GM21381 (cell line): Measurements from ENCODE around the gene LY6G6C.
A peak's percentile ranks its signal among the peaks of the same experiment; 100 is the strongest.

ENCODE experiments used
- ATAC-seq: cut with Tn5 transposase; IDR thresholded peaks from one replicate; pipeline ENCODE4 v1.9.1; 2021; ENCODE audit warnings: mild to moderate bottlenecking, moderate library complexity; ENCODE audit not compliant: unreplicated experiment

Gene LY6G6C

DNA sequence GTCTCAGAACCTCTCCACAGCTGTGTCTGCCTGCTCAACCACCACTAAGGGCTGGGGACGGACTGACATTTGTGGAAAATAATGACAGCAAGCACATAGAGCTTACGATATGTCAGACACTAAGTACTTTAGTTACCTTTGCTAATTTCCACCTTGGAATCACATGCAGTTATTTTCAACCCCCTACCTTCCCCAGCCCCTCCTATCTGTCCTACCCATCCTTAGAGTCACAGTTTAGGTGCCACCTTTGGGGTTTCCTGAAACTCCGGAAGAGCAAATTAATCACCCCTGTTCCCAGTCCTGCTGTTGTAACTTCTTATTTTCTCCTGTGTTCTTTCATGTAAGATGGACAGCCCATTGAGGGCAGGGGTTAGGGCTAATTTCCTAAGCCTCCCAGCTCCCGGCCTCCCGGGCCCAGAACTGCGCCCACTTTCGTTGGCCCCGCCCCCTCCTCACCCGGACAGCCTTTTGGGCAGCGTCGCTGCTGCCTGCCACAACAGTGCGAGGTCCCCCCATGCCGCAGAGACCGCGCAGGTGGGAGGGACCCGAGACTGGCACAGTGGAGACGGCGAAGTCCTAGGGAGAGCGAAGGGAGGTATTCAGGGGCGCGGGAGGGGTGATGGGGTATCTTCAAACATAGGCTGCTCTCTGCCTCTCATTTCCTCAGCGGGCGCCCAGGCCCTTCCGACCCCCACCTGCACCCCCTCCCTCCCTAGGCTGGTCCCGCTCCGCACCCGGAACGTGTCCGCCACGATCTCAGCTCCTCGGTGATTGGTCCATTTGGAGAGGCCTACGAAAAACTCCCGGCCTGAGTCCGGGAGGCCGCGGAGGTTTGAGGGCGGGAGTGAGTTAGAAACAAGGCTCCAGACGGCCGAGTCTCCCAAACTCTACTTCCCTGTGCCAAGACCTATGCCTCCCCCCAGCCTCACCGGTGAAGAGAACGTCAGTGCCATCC lies 6.4 kb upstream of the LY6G6C start:
- ATAC-seq = no peak

GRCh38 chr6:31727034-31727716 lies 5.6 kb upstream of the LY6G6C start:
- peak; percentile 53 for ATAC-seq

DNA sequence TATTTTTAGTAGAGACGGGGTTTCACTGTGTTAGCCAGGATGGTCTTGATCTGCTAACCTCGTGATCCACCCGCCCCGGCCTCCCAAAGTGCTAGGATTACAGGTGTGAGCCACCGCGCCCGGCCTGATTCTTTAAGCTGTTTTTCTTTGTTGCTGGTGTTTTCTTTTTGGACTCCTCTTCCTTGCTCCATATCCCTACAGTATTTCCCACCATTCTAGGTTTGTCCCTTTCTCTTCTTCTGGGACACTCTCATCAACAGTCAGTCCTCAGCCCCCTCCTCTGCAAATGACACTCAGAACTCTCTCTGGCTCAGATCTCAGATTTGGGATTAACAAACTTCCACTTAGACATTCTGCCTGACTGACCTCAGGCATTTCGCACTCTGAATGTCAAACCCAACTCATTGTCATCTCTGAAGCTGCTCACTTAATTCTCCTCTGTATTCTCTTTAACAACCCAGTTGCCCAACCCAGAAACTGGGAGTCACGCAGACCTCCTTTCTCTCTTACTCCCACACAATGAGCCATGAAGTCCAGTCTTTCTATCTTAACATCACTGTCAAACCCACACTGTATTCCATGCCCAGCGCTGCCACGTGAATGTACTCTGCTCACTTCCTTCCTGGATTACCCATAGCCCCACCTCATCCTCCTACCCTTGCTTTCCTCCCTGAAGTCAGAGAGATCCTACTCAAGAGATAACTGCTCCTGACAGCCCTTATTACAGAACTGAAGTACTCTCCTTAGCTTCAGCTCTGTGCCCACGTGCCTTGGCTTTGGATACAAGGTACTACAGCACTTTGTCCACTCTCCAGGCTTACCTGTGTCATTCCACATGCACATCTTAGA lies 4.2 kb upstream of the LY6G6C start:
- ATAC-seq = no peak

DNA sequence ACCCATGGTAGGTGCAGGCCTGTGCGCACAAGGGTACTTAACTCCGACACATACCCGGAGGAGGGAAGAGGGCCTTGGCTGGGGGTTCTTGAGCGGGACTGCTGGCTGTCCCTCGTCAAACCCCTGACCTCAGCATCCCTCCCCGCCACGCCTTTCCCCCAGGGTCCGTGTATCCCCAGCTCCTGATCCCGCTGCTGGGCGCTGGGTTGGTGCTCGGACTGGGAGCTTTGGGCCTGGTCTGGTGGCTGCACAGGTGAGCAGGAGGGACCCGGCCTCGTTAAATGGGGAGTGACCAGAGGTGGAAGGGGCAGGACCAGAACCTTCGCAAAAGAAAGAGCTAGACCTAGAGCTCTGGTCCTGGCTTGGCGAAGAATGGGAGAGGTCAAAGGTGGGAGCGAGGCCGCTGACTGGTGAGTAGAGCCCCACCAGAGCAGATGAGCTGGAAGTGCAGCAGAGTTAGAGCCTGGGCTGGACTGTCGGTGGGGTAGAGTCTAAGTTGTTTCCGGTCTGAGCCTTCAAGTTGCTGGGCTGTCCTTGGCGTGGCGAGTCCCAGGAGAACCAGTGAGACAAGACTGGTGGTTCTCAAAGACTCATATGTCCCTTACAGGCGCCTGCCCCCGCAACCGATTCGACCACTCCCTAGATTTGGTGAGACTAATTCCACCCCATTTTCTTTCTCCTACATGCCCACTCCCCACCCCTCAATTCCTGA lies 2.6 kb upstream of the LY6G6C start:
- ATAC-seq = no peak

- no peak for ATAC-seq
Observed at GRCh38 chr6:31723245-31723979, 1.9 kb upstream of the LY6G6C start, which contains the start of gene MPIG6B. TSS of gene MPIG6B (plus strand) at chr6:31723373. CDS start at chr6:31723384, 11 bp downstream.

GRCh38 chr6:31722173-31722572 lies 627 bp upstream of the LY6G6C start:
- no peak for ATAC-seq

DNA sequence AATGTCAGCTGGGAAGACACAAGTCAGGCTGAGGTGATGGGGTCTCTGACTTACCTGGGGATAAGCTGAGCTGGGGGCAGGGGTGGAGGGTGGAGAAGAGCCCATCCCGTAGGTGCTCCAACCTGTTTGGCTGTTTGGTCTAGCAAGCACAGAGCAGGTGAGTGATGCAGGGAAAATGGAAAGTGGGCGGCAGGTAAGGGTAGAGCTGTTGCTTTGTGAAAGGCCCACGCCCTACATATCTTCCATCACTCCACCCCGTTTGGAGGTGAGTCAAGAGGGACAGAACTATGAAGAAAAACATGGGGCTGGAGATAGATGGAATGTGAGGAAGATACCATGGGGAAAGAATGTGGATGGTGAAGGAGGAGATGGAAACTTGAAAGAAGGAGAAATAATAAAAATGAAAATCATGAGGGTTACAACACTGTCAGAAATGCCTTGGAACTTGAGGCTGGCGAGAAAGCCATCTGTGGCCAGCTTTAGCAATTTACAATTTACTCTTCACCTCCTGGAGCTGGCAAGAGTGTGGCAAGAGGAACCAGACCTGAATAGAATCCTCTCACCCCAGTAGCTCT lies 1.3 kb downstream of the LY6G6C start:
- no peak for ATAC-seq

- ATAC-seq = no peak
Observed at GRCh38 chr6:31719001-31719400, 2.5 kb downstream of the LY6G6C start.

GRCh38 chr6:31718265-31718664 lies 3.3 kb downstream of the LY6G6C start:
- no peak for ATAC-seq

GRCh38 chr6:31717499-31718222 lies 3.9 kb downstream of the LY6G6C start:
- ATAC-seq = no peak

DNA sequence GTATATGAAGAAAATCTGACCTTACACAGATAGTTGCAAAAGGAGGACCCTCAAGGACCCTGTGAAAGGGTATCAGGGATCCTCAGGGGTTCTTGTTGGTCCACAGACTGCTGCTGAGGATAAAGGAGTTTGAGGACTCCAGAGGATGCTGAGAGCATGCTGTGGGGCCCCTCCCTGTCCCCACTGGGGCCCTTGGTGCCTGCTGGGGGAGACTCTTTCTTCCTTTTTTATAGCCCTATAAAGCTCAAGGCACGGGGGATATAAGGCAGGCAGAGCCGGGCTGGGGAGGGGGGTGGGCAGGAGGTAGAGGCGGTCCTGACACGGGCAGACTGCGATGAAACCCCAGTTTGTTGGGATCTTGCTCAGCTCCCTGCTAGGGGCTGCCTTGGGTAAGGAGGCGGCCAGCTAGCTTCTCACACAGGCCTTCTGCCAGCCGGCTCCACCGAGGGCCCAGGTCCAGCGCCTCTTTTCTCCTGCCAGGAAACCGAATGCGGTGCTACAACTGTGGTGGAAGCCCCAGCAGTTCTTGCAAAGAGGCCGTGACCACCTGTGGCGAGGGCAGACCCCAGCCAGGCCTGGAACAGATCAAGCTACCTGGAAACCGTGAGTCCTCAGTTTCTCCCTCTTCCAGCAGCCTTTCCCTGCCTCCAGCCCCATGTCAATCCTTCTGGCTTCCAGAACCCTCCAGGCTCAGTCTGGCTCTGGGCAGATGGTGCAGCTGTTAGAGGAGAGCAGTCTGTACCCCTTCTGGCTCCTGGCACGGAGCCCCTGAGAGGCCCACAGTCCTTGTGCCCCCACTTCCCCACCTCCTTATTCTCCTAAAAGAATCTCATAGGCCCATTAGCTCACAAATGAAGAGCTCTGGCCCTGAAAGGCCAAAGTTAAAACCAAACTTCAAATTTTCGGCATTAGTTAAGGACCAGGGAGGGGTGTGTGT lies 6.3 kb downstream of the LY6G6C start, which contains the start of gene LY6G6D:
Gene LY6G6D, plus strand, starts transcription at position 327 of the 937 bp plus-strand sequence. Its CDS starts 8 bp downstream, at position 335.
- ATAC-seq = no peak

- no peak for ATAC-seq
Observed at GRCh38 chr6:31713991-31714684, 7.4 kb downstream of the LY6G6C start.

DNA sequence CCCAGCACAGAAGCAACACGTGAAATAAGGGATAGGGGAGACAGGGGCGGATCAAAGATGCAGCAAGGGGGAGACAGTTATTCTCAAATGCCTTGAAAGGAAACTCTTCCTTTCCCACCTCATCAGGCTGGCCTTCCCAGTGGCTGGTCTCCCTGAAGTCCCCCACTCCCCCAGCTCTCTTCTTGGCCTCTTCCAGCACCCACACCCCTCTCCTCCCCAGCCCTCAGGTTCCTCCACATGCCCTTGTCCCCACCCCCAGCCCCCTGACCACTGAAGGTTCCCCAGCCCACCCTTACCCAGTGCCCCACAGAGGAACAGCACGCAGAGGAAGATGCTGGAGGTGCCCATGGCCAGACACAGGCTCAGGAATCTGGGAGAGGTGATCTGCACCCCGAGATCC lies 8.1 kb downstream of the LY6G6C start:
- ATAC-seq = no peak

GRCh38 chr6:31712296-31712695 lies 9.2 kb downstream of the LY6G6C start:
- no peak for ATAC-seq

DNA sequence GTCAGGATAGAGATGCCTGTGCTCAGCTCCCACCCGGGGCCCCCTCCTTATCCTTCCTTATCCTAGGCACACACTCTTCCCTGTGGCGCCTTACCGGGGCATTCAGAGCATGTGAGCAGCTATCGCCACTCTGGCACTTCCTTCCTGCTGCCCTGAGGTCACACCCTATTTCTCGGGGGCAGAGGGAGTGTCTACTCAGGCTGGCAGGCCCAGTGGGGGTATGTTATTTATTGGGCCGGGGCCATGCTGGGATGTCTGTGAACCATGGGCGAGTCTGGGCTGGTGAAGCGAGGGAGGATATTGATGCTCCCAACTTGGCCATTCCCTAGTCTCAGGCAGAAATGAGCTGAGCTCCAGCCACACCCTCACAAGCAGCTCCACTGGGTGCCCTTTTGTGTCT lies 10.3 kb downstream of the LY6G6C start:
- ATAC-seq = no peak

GRCh38 chr6:31710523-31711219 lies 10.9 kb downstream of the LY6G6C start:
- no peak for ATAC-seq
